NOMO-1 treated with DMSO at 0.1 percent for 48 hours (cell line): ENCODE results near the gene CTAGE15.
"Not testable (repeated sequence)": the region's sequence is repeated elsewhere in the genome, so short reads cannot be mapped to it uniquely, and the experiment has no call there.

Experiments used
- DNase-seq: peaks from one replicate; lab custom pipeline; 2025; ENCODE audit not compliant: unreplicated experiment; lab: John Stamatoyannopoulos, UW

The CTAGE15 gene

GRCh38 chr7:143622130-143622529, 50.5 kb downstream of the CTAGE15 start:
- not testable (repeated sequence) for DNase-seq
